Panc1 (cell line): ENCODE measurements around the gene ALK. TPM values are rescaled to one million over a fixed set of nuclear protein-coding genes. Genes with fewer than 3 reads are reported as not detected.

ENCODE experiments used
- ATAC-seq: fragments of 200-7000 bp; cut with Tn5 transposase; 2 replicates; pipeline ENCODE4 v1.9.1; 2020; ENCODE audit warnings: mild to moderate bottlenecking, moderate library complexity
- BruUV-seq: library from RNA; stranded (reverse); fragments of 400-500 nt; replicated peaks from 2 replicates; lab custom pipeline; 2021; lab: Mats Ljungman, UMichigan
- CTCF ChIA-PET: fragments of 300-600 bp; sonication (Branson Sonifier 250); formaldehyde crosslinking; loops from one replicate; lab custom pipeline; 2022; ENCODE audit warnings: antibody characterized with exemption; lab: Charles Lee
- POLR2A ChIA-PET: fragments of 300-600 bp; sonication (Branson Sonifier 250); formaldehyde crosslinking; loops from one replicate; lab custom pipeline; 2022; ENCODE audit warnings: antibody characterized with exemption; lab: Charles Lee
- DNase-seq: peaks from one replicate; pipeline ENCODE4 v3.0.0-alpha.2; 2010; ENCODE audit warnings: low read depth, low spot score
- H3K27ac ChIP-seq: 2 replicates; pipeline ENCODE4 v1.5.1; 2011; ENCODE audit warnings: mild to moderate bottlenecking, low read length, inconsistent platforms
- H3K27me3 ChIP-seq: fragments of 200-500 bp; sonication (Bioruptor generic); 2 replicates; pipeline ENCODE4 v1.6.0; 2014; ENCODE audit warnings: low read length, inconsistent platforms; ENCODE audit not compliant: control insufficient read depth, insufficient read depth
- H3K36me3 ChIP-seq: fragments of 200-500 bp; sonication (Bioruptor generic); 2 replicates; pipeline ENCODE4 v1.5.1; 2014; ENCODE audit warnings: inconsistent platforms, mild to moderate bottlenecking, low read length, moderate library complexity; ENCODE audit not compliant: control insufficient read depth, insufficient read depth
- H3K4me1 ChIP-seq: 2 replicates; pipeline ENCODE4 v1.5.1; 2011; ENCODE audit warnings: inconsistent platforms, mild to moderate bottlenecking, low read length, moderate library complexity; ENCODE audit not compliant: control insufficient read depth, insufficient read depth
- H3K4me3 ChIP-seq, 2 experiments: 2 replicates each; pipeline ENCODE4 v1.5.1; 2011 to 2012; ENCODE audit warnings: low read depth in 2 of 2, low read length in 2 of 2, mild to moderate bottlenecking in 2 of 2, inconsistent platforms in 1 of 2, moderate library complexity in 1 of 2
- H3K9me3 ChIP-seq: fragments of 200-500 bp; sonication (Bioruptor generic); 2 replicates; pipeline ENCODE4 v1.5.1; 2014; ENCODE audit warnings: low read depth, mild to moderate bottlenecking, inconsistent platforms, low read length, moderate library complexity; ENCODE audit not compliant: control insufficient read depth, insufficient read depth
- POLR2AphosphoS5 ChIP-seq: IDR thresholded peaks from 2 replicates; pipeline ENCODE4 v1.6.1; 2012; ENCODE audit warnings: mild to moderate bottlenecking, low read depth, low read length, moderate library complexity
- SIN3A ChIP-seq: IDR thresholded peaks from 2 replicates; pipeline ENCODE4 v1.6.1; 2012; ENCODE audit warnings: low read depth, mild to moderate bottlenecking, low read length, moderate library complexity, borderline replicate concordance; ENCODE audit not compliant: insufficient read depth
- TCF7L2 ChIP-seq: IDR thresholded peaks from 2 replicates; pipeline ENCODE4 v1.6.1; 2011; ENCODE audit warnings: mild to moderate bottlenecking, low read depth, low read length, inconsistent platforms
- in situ Hi-C: cut with HindIII; loops from 2 replicates; pipeline ENCODE4 v1.10.0; 2016; ENCODE audit warnings: low sequenced_read_pairs, low pct_unique_long_range_greater_than_20kb
- intact Hi-C: fragments of 100-400 bp; cut with micrococcal nuclease; formaldehyde crosslinking; loops from one replicate; pipeline ENCODE4 v1.10.0; 2022; ENCODE audit not compliant: unreplicated experiment
- total RNA-seq: library from RNA; stranded (reverse); gene quantifications from one replicate; pipeline ENCODE4 v1.2.1, GENCODE V29; 2021; ENCODE audit not compliant: unreplicated experiment
- TF ChIP-seq, protein P1 (sequence below): fragments of 450-650 bp; IDR thresholded peaks from 2 replicates; pipeline ENCODE4 v1.5.1; 2017; ENCODE audit warnings: mild to moderate bottlenecking
- TF ChIP-seq, protein P2 (sequence below), 2 experiments: IDR thresholded peaks; 2 replicates each; pipeline ENCODE4 v1.6.1; 2011 to 2012; ENCODE audit warnings: low read depth in 2 of 2, control low read depth in 1 of 2, low read length in 1 of 2, mild to moderate bottlenecking in 1 of 2, moderate library complexity in 1 of 2; ENCODE audit not compliant: insufficient read depth in 1 of 2

Gene ALK
- total RNA-seq, 1 experiment from 2014 or later, result not detected

DNA sequence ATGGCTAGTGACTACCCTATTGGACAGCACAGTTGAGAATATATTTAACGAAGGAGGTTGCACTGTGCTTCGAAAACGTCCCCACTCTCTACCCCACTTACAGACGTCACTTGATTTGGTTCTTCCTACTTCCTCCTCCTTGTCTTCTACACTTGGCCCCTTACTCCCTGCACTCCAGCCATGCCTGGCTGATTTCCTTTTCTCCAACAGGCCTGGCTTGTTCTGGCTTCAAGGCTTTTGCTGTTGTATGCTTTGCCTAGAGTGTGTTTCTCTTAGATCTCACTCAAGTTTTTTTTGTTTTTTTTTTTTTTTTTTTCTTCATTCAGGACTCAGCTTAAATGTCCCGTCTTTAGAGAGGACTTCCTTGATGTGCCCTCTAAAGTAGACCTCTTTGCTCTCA lies 469.4 kb downstream of the ALK start:
- POLR2A ChIA-PET, result no interaction called here
- no peak for DNase-seq
- in situ Hi-C loops, result no loop called here

DNA sequence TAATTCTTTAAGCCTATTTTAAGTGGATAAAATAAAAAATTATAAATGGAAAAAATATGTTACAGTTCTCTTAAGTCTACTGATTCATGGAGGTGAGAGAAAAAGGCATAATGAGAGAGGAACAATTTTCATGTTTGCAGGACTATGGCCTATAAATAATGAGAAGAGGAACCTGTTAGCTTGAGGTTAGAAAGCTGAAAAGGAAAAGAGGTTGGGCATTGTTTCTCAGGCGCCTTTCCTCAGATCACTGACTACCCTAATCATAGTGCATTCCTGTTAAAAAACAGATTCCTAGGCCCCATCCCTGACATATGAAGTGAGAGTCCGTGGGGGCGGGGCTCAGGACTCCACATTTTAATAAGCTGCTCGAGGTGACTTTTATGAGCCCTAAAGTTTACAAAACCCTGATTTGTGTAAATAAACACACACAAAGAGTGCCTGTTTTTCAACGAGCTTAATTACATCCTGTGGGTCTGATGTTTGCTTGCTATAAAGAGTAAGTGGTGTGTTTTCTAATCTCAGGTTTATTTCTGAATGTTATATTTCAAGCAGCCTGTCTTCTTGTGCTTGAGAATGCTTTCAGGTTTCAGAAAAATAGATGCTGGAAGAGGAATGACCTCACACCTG lies 470.7 kb downstream of the ALK start:
- no TSS peak for BruUV-seq
- H3K27me3 ChIP-seq, result peaks cover 5% of the 10 kb centered on the region
- H3K4me1 ChIP-seq, result no peaks in the 10 kb centered on the region
- TF ChIP-seq, protein P1, sequence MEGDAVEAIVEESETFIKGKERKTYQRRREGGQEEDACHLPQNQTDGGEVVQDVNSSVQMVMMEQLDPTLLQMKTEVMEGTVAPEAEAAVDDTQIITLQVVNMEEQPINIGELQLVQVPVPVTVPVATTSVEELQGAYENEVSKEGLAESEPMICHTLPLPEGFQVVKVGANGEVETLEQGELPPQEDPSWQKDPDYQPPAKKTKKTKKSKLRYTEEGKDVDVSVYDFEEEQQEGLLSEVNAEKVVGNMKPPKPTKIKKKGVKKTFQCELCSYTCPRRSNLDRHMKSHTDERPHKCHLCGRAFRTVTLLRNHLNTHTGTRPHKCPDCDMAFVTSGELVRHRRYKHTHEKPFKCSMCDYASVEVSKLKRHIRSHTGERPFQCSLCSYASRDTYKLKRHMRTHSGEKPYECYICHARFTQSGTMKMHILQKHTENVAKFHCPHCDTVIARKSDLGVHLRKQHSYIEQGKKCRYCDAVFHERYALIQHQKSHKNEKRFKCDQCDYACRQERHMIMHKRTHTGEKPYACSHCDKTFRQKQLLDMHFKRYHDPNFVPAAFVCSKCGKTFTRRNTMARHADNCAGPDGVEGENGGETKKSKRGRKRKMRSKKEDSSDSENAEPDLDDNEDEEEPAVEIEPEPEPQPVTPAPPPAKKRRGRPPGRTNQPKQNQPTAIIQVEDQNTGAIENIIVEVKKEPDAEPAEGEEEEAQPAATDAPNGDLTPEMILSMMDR, result no peak
- TF ChIP-seq POLR2AphosphoS5 (no peak), SIN3A (no peak), TCF7L2 (no peak)
- TF ChIP-seq, protein P2, sequence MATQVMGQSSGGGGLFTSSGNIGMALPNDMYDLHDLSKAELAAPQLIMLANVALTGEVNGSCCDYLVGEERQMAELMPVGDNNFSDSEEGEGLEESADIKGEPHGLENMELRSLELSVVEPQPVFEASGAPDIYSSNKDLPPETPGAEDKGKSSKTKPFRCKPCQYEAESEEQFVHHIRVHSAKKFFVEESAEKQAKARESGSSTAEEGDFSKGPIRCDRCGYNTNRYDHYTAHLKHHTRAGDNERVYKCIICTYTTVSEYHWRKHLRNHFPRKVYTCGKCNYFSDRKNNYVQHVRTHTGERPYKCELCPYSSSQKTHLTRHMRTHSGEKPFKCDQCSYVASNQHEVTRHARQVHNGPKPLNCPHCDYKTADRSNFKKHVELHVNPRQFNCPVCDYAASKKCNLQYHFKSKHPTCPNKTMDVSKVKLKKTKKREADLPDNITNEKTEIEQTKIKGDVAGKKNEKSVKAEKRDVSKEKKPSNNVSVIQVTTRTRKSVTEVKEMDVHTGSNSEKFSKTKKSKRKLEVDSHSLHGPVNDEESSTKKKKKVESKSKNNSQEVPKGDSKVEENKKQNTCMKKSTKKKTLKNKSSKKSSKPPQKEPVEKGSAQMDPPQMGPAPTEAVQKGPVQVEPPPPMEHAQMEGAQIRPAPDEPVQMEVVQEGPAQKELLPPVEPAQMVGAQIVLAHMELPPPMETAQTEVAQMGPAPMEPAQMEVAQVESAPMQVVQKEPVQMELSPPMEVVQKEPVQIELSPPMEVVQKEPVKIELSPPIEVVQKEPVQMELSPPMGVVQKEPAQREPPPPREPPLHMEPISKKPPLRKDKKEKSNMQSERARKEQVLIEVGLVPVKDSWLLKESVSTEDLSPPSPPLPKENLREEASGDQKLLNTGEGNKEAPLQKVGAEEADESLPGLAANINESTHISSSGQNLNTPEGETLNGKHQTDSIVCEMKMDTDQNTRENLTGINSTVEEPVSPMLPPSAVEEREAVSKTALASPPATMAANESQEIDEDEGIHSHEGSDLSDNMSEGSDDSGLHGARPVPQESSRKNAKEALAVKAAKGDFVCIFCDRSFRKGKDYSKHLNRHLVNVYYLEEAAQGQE (IDR thresholded peaks at IDR 0.05; ENCODE audit: insufficient read depth in 1 of 2, low read depth in 2 of 2, low read length in 1 of 2), result no peak
- H3K27ac ChIP-seq, result no peak overlapping the region
- no peak overlapping the region for H3K4me3 ChIP-seq
- POLR2A ChIA-PET, result no interaction called here
- in situ Hi-C loops (no loop called here), intact Hi-C loops (no loop called here)
- ATAC-seq, result no peak
- CTCF ChIA-PET, result no interaction called here
- H3K9me3 ChIP-seq, result no peaks in the 10 kb centered on the region
- no peak for DNase-seq
- no peaks in the 10 kb centered on the region; the same call in 1 of the 2 replicates for H3K36me3 ChIP-seq

More for the DNA sequence above, 469.4 kb downstream of the ALK start:
- Histone ChIP-seq H3K36me3 (no peaks in the 10 kb centered on the region; the same call in 1 of the 2 replicates), H3K27me3 (peaks cover 5% of the 10 kb centered on the region), H3K9me3 (no peaks in the 10 kb centered on the region), H3K4me1 (no peaks in the 10 kb centered on the region), H3K27ac (no peak overlapping the region), H3K4me3 (no peak overlapping the region)
- no peak for ATAC-seq
- no TSS peak for BruUV-seq
- intact Hi-C loops, result no loop called here
- CTCF ChIA-PET, result no interaction called here
- TF ChIP-seq SIN3A, result no peak
- TF ChIP-seq POLR2AphosphoS5, result no peak
- TF ChIP-seq, protein P2 (IDR thresholded peaks at IDR 0.05; ENCODE audit: insufficient read depth in 1 of 2, low read depth in 2 of 2, low read length in 1 of 2), result no peak
- TF ChIP-seq, protein P1, result no peak
- TF ChIP-seq TCF7L2, result no peak
